CD1c-positive myeloid dendritic cell (primary cell): ENCODE results near the gene SH3GL3.

Source experiments
- DNase-seq: peaks from one replicate; pipeline ENCODE4 v3.0.0-alpha.2; 2016; ENCODE audit errors: extremely low spot score

The SH3GL3 gene

DNA sequence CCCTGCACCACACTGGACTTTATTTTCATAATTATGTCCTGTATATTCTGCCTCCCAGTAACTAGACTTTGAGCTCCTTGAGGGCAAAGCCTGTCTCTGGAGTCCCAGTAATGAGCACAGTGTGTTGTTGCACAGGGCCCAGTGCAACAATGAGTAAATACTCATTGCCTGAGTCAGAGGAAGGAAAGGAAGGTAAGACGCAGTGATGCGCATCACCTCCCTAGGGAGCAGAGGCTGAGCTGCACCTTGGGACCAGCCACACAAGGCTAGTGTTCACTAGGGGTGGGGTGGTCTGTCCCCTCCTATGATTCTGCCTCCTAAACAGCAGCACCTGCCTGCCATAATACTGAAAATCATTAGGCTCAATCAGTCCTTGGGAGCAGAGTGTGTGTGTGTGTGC lies 120.2 kb downstream of the SH3GL3 start:
- no peak for DNase-seq

GRCh38 chr15:83569341-83569740 lies 122.2 kb downstream of the SH3GL3 start:
- DNase-seq: no peak

DNA sequence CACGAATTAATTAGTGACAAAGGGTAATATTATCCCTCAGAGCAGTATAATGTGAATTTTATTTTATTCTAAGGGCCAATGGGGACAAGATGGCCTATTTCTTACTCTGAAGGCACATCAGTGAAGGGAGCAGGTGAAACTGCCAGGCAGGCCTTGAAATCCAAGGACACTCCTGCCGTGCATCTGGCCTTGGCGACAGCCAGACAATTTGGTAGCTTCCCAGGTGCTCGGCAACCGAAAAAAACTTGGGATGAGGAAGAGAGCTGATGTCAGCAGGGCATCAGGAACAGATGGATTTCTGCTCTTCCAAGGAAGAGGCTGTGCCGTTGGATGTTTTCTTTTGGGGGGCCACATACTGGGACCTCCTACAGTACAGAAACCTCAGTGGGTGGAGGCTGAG lies 123.6 kb downstream of the SH3GL3 start:
- no peak for DNase-seq

- peak; percentile 8 for DNase-seq
Measured at GRCh38 chr15:83571820-83572707, 124.9 kb downstream of the SH3GL3 start.

- DNase-seq: no peak
Measured at GRCh38 chr15:83574345-83574744, 127.2 kb downstream of the SH3GL3 start.

- DNase-seq: no peak
Measured at GRCh38 chr15:83578691-83579090, 131.6 kb downstream of the SH3GL3 start.

- no peak for DNase-seq
Measured at GRCh38 chr15:83581381-83581780, 134.2 kb downstream of the SH3GL3 start.

DNA sequence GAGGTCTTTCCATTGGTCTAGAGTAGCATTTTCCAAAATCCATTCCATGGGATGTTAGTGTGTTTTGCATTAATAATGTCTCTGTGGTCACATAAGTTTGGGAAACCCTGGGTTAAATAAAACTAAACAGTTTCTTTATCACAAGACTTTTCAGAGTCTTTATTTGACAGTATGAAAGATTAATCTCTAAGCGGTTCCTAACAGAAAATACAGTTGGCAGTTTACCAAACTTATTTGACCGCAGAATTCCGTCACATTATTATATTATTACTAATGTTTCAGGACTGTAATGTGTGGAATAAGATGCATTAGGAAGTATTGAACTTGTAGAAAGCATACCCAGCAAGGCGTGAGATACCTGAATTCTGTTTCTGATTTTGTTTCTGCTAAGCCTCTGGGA lies 135.2 kb downstream of the SH3GL3 start:
- no peak for DNase-seq

DNA sequence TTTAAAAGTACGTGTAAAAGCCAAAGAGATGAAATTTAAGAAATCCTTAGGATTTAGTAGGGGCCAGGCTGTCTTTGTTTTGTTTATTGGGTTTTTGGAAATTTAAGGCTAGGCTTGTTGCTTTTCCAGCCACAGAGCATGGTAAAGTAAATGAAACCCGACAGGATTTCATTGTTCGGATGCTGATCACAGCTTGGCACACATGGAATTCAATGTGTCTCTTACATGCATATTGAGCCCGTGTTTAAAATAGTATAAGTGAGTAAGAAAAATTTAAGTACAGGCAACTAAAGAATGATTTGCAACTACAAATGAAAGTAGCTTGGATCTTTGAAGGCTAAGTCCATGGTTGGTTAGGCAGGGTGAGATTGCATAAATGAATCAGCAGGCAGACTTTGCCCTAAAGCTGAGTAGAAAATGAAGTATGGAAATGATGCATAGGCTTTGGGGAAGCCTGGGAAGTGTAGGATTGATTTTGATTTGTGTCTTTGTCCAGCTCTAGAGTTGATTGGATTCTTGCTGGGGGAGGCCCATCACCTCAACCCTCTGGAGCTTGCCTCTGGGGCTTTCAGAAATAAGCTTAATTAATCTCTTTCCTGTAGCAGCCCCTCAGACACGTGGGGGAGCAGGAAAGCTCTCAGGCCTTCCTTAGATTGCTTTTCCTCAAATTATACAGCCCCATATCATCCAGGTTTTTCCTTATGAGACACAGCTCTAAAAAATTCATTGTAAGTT lies 138.6 kb downstream of the SH3GL3 start:
- no peak for DNase-seq

DNA sequence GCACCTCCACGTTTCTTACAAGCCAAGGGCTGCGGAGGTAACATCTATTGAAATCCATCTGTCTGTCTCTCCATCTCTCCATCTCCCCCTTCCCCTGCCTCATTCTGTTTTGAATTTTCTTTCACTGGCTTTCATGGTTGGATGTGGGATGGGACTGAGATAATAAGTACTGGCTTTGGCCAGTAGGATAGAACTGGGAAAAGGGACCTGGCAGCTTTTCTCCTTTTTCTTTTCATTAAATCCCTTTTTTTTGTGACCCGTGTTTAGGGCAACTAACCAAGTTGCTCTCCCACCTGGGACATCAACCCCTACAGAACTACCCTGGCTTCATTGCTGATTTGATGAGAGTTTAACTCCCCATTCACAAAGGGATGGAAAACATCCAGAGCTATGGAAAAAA lies 139.9 kb downstream of the SH3GL3 start:
- no peak for DNase-seq

- no peak for DNase-seq
Measured at GRCh38 chr15:83588441-83588840, 141.3 kb downstream of the SH3GL3 start.

- DNase-seq: no peak
Measured at GRCh38 chr15:83592370-83593040, 145.4 kb downstream of the SH3GL3 start.

DNA sequence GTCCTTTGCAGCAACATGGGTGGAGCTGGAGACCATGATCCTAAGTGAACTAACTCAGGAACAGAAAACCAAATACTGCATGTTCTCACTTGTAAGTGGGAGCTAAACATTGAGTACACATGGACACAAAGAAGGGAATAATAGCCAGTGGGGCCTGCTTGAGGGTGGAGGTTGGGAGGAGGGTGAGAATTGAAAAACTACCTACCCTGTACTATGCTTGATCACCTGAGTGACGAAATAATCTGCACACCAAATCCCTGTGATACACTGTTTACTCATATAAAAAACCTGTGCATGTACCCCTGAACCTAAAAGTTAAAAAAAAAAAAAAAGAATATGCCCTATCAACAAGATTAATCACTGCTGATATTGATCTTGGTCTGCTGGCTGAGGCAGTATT lies 148.1 kb downstream of the SH3GL3 start:
- no peak for DNase-seq

- DNase-seq: no peak
Measured at GRCh38 chr15:83598031-83598430, 150.9 kb downstream of the SH3GL3 start.

DNA sequence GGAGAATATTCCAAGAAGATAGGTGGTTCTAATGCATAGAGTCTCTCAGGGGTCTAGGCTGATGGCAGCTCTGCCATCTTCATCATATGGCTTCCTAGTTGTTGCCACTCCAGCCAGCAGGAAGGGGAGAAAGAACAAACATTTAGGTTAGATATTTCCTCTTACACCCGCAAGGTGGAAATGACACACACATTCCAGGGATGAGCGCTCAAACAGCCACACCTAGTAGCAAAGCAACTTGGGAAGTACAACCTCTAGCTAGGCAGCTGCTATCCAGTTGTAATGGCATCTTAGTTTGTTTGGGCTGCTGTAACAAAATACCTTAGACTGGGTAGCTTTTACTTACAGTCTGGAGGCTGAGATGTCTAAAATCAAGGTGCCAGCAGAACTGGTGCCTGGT lies 154.9 kb downstream of the SH3GL3 start:
- DNase-seq: no peak

- DNase-seq: no peak
Measured at GRCh38 chr15:83604549-83604948, 157.4 kb downstream of the SH3GL3 start.

- DNase-seq: no peak
Measured at GRCh38 chr15:83605111-83605945, 158.2 kb downstream of the SH3GL3 start.

DNA sequence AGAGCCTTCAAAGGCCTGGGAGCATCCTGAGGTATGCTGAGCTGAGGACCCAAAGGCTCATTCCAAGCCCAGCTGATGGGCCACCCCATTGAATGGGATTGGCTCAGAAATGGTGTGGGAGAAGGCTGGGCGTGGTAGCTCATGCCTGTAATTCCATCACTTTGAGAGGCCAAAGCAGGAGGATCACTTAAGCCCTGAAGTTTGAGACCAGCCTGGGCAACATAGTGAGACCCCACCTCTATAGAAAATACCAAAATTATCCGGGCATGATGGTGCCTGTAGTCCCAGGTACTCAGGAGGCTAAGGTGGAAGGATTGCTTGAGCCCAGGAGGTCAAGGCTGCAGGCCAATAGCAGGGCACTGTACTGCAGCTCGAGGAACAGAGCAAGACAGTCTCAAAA lies 163.0 kb downstream of the SH3GL3 start:
- no peak for DNase-seq

GRCh38 chr15:83610901-83611685 lies 164.0 kb downstream of the SH3GL3 start:
- no peak for DNase-seq

- DNase-seq: no peak
Measured at GRCh38 chr15:83612226-83612625, 165.1 kb downstream of the SH3GL3 start.
